Measurements from ENCODE around the gene ITPKB.

ITPKB gene

DNA sequence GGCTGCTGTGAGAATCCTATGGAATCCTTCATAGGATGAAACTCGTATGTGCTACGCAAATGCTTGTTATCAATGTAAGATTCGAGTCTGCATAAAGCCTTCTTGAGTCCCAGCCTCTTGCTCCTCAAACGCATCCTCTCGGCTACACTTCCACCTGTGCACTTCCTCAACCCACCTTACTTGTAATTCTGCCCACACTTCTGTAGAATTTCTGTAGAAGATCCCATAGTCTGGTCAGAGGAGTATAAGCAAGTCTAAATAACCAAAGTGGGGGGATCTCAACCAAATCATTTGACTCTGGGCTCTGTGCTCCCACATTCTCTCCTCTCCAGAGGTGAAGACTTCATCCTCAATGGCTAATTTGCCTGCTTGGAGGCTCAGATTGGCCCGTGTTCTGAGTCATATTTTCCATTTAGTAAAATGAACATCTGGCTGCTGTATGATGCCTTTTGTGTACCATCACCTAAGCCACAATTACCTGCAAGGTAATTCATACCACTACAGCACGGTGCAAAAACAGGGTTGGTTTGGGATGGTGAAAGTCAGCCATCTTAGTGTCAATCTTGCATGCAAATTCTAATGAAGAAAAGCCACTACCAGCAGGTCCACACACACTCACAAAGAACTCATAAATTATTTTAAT, 63.2 kb downstream of the ITPKB start:
- H3K4me3 ChIP-seq (ENCODE audit: low read depth, low read length) = no peak overlapping the region
- TF ChIP-seq, protein P1, sequence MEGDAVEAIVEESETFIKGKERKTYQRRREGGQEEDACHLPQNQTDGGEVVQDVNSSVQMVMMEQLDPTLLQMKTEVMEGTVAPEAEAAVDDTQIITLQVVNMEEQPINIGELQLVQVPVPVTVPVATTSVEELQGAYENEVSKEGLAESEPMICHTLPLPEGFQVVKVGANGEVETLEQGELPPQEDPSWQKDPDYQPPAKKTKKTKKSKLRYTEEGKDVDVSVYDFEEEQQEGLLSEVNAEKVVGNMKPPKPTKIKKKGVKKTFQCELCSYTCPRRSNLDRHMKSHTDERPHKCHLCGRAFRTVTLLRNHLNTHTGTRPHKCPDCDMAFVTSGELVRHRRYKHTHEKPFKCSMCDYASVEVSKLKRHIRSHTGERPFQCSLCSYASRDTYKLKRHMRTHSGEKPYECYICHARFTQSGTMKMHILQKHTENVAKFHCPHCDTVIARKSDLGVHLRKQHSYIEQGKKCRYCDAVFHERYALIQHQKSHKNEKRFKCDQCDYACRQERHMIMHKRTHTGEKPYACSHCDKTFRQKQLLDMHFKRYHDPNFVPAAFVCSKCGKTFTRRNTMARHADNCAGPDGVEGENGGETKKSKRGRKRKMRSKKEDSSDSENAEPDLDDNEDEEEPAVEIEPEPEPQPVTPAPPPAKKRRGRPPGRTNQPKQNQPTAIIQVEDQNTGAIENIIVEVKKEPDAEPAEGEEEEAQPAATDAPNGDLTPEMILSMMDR (IDR thresholded peaks at IDR 0.05; ENCODE audit: borderline replicate concordance, insufficient read depth, low read depth, low read length) = no peak

DNA sequence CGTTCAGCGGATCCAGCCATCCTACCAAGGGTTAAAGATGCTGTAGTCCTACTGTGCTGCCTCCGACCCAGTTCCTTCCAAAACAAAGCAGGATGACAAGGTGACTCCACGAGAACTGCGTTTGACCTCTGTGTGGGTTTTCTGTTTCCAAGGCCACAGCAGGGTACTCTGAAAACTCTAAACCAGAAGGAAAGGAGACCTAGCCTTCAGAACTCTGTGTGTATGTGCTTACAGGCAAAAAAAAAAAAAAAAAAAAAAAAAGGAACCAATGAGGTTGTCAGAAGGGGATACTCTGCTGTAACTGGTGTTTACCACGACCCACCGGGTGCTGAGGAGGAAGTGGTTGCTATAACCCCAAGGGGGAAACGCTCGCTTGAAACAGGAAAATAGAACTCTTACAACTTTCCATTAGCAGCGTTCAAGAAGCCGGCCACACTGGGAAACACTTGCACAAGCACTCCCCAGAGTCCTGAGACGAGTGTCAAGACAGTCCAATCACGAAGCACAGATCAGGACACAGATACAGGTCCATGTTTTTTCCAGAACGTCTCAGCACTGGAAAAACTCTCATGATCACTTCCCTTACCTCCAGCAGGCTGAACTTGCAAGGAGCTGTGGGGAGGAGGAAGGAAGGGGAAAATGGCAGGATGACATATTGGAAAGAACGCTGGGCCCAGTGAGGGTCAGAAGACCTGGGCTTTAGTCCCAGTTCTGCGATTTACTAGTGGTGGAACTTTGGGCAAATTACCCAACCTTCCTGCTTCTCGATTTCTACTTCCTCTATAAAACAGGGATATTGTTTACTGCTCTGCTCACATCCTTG, 64.0 kb downstream of the ITPKB start:
- peak overlapping the region; percentile 18 for H3K4me3 ChIP-seq (ENCODE audit: low read depth, low read length)
- TF ChIP-seq, protein P1 (IDR thresholded peaks at IDR 0.05; ENCODE audit: borderline replicate concordance, insufficient read depth, low read depth, low read length) = no peak

DNA sequence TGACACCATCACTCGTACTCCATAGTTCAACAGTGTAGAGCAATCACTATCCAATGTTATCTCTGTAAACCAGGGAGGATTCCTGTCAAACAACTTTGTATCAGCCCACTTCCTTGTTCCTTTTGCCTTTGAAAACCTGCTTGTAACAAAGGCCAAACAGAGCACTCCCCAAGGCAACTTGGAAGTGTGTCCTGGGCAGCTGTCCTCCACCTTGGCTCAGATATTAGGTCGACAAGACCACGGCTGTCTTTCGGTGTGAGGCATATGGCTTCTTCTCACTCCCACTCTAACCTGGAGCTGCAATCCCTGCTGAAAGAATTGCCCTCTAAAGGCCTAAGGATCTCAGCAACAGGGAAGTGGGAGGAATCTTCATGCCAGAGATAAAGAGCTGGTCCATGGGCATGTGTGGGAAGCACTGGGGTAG, 66.7 kb downstream of the ITPKB start:
- TF ChIP-seq, protein P1 (IDR thresholded peaks at IDR 0.05; ENCODE audit: borderline replicate concordance, insufficient read depth, low read depth, low read length) = no peak
- H3K4me3 ChIP-seq (ENCODE audit: low read depth, low read length) = no peak overlapping the region

DNA sequence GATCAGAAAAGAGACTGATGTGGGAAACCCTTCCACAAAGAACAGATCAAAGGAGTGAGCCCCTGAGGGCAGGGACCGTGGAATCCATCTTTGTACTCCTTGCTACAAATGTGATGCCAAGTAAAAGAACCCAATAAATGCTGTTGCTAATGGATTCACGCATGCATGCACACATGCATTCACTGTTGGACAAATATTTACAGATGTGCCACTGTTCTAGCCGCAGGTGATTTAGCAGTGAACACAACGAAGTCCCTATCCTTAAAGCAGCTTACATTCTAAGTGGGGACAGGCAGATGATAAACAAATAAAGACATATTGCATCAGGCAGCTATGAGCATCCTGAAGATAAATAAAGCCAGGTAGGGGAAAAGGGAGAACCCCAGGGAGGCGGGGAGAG, 67.8 kb downstream of the ITPKB start:
- no peak overlapping the region for H3K4me3 ChIP-seq (ENCODE audit: low read depth, low read length)
- TF ChIP-seq, protein P1 (IDR thresholded peaks at IDR 0.05; ENCODE audit: borderline replicate concordance, insufficient read depth, low read depth, low read length) = no peak

DNA sequence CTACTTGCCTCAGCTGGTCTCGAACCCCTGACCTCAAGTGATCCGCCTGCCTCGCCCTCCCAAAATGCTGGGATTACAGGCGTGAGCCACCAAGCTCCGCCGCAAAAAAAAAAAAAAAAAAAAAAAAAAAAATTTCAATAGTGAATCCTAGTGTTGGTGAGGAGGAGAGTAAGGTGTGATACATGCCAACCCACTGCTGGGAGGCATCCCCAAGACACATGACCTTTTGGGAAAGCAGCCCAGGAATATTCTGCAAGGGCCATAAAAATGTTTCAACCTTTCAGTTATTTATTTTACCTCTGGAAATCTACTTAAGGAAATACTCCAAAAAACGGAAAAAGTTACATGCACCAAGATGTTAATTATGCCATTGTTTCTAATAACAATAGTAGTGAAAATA, 69.0 kb downstream of the ITPKB start:
- TF ChIP-seq, protein P1 (IDR thresholded peaks at IDR 0.05; ENCODE audit: borderline replicate concordance, insufficient read depth, low read depth, low read length) = no peak
- no peak overlapping the region for H3K4me3 ChIP-seq (ENCODE audit: low read depth, low read length)

DNA sequence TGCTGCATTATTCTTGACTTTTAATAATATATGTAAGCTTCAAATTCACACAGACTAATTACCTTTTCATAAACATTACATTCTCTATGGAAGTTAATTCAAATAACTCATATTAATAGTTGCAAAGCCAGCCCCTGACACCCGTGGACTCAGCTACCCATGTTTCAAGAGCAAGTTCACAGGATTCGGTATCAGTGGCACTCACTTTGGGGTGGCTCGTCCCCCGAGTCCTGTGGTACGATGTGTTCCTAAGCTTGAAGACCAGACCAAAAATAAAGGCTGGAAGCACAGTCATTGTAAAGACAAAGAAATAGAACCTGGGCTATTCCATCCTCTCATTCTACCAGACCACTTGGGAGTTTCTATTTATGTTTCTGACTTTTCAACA, 70.9 kb downstream of the ITPKB start:
- TF ChIP-seq, protein P1 (IDR thresholded peaks at IDR 0.05; ENCODE audit: borderline replicate concordance, insufficient read depth, low read depth, low read length) = no peak
- H3K4me3 ChIP-seq (ENCODE audit: low read depth, low read length) = no peak overlapping the region

DNA sequence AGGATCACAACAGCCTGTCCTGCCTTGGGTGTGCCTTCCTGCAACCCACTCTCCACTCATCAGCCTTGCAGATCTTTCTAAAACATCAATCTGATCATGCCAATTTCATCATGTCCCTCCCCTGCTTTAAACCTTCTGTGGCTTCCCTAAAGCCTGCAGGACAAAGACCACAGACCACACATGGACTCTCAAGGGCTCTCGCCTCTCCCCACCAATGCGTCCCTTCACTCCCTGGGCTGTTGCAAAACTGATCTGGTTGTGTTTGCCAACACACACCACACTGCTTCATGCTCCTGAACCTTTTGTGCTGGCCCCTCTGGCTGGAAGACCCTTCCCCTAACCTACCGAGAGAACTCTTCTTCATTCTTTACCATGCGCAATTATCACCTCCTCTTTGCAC, 72.4 kb downstream of the ITPKB start:
- TF ChIP-seq, protein P1 (IDR thresholded peaks at IDR 0.05; ENCODE audit: borderline replicate concordance, insufficient read depth, low read depth, low read length) = no peak
- H3K4me3 ChIP-seq (ENCODE audit: low read depth, low read length) = no peak overlapping the region
